HG02981 (cell line): Measurements from ENCODE around the gene XPO4.
"Not testable (repeated sequence)": the region's sequence is repeated elsewhere in the genome, so short reads cannot be mapped to it uniquely, and the experiment has no call there.

Experiments
- ATAC-seq: cut with Tn5 transposase; IDR thresholded peaks from one replicate; pipeline ENCODE4 v1.9.1; 2021; ENCODE audit warnings: mild to moderate bottlenecking, moderate library complexity; ENCODE audit not compliant: unreplicated experiment

XPO4 gene

GRCh38 chr13:20789665-20790064 lies 112.9 kb downstream of the XPO4 start:
- no peak for ATAC-seq

GRCh38 chr13:20788312-20788711 lies 114.2 kb downstream of the XPO4 start:
- ATAC-seq = no peak

GRCh38 chr13:20787180-20787579 lies 115.4 kb downstream of the XPO4 start:
- ATAC-seq = no peak

GRCh38 chr13:20782116-20782708 lies 120.3 kb downstream of the XPO4 start:
- no peak for ATAC-seq

- no peak for ATAC-seq
These were observed 122.2 kb downstream of the XPO4 start for GRCh38 chr13:20780317-20780716.

GRCh38 chr13:20779405-20779804 lies 123.1 kb downstream of the XPO4 start:
- no peak for ATAC-seq

- ATAC-seq = no peak
These were observed 124.2 kb downstream of the XPO4 start for GRCh38 chr13:20778311-20778710.

GRCh38 chr13:20776751-20777150 lies 125.8 kb downstream of the XPO4 start:
- ATAC-seq = no peak

GRCh38 chr13:20775961-20776360 lies 126.6 kb downstream of the XPO4 start:
- ATAC-seq = no peak

- no peak for ATAC-seq
These were observed 127.8 kb downstream of the XPO4 start for GRCh38 chr13:20774746-20775145.

- ATAC-seq = peak; percentile 87
These were observed 129.1 kb downstream of the XPO4 start, which contains the start of gene EEF1AKMT1 for GRCh38 chr13:20773194-20774080. TSS of gene EEF1AKMT1 (minus strand) at chr13:20773961. CDS start at chr13:20757598, 16,363 bp downstream.

- ATAC-seq = no peak
These were observed 130.0 kb downstream of the XPO4 start for GRCh38 chr13:20772401-20773131.

- no peak for ATAC-seq
These were observed 132.7 kb downstream of the XPO4 start for GRCh38 chr13:20769834-20770233.

GRCh38 chr13:20769091-20769490 lies 133.5 kb downstream of the XPO4 start:
- no peak for ATAC-seq

GRCh38 chr13:20767309-20767943 lies 135.1 kb downstream of the XPO4 start:
- ATAC-seq = no peak

GRCh38 chr13:20760872-20761271 lies 141.7 kb downstream of the XPO4 start:
- ATAC-seq = no peak

- no peak for ATAC-seq
These were observed 148.5 kb downstream of the XPO4 start for GRCh38 chr13:20754009-20754408.

- no peak for ATAC-seq
These were observed 153.2 kb downstream of the XPO4 start for GRCh38 chr13:20749377-20749776.

GRCh38 chr13:20743830-20744404 lies 158.6 kb downstream of the XPO4 start:
- ATAC-seq = not testable (repeated sequence)

- no peak for ATAC-seq
These were observed 162.5 kb downstream of the XPO4 start for GRCh38 chr13:20740021-20740420.

GRCh38 chr13:20738616-20739015 lies 163.9 kb downstream of the XPO4 start:
- ATAC-seq = no peak
